HEK293 (cell line): ENCODE data around the gene RNASEH2A.

ENCODE experiments used
- BCL11B ChIP-seq: fragments of 450-650 bp; formaldehyde crosslinking; IDR thresholded peaks from 2 replicates; pipeline ENCODE4 v1.5.1; 2016; ENCODE audit warnings: low read depth, missing biosample characterization, missing genetic modification characterization
- GLIS2 ChIP-seq: fragments of 450-650 bp; formaldehyde crosslinking; IDR thresholded peaks from 2 replicates; pipeline ENCODE4 v1.5.1; 2016; ENCODE audit warnings: missing biosample characterization, missing genetic modification characterization
- KLF7 ChIP-seq: fragments of 450-650 bp; formaldehyde crosslinking; IDR thresholded peaks from 2 replicates; pipeline ENCODE4 v1.5.1; 2016; ENCODE audit warnings: missing biosample characterization, missing genetic modification characterization, borderline replicate concordance
- REPIN1 ChIP-seq: fragments of 450-650 bp; formaldehyde crosslinking; IDR thresholded peaks from 2 replicates; pipeline ENCODE4 v1.5.1; 2017; ENCODE audit warnings: missing biosample characterization, missing genetic modification characterization, low read depth
- SALL2 ChIP-seq: fragments of 450-650 bp; formaldehyde crosslinking; IDR thresholded peaks from 2 replicates; pipeline ENCODE4 v1.5.0; 2017; ENCODE audit warnings: missing biosample characterization, mild to moderate bottlenecking, missing genetic modification characterization, borderline replicate concordance
- ZBTB17 ChIP-seq: fragments of 450-650 bp; formaldehyde crosslinking; IDR thresholded peaks from 2 replicates; pipeline ENCODE4 v1.5.1; 2016; ENCODE audit warnings: missing biosample characterization, missing genetic modification characterization
- ZBTB20 ChIP-seq: fragments of 450-650 bp; formaldehyde crosslinking; IDR thresholded peaks from 2 replicates; pipeline ENCODE4 v1.5.1; 2016; ENCODE audit warnings: missing biosample characterization, missing genetic modification characterization
- ZNF114 ChIP-seq: fragments of 450-650 bp; formaldehyde crosslinking; IDR thresholded peaks from 2 replicates; pipeline ENCODE4 v1.5.0; 2017; ENCODE audit warnings: missing biosample characterization, missing genetic modification characterization
- ZNF501 ChIP-seq: fragments of 450-650 bp; formaldehyde crosslinking; IDR thresholded peaks from 2 replicates; pipeline ENCODE4 v1.5.1; 2016; ENCODE audit warnings: missing biosample characterization, missing genetic modification characterization
- ZNF624 ChIP-seq: fragments of 450-650 bp; formaldehyde crosslinking; IDR thresholded peaks from 2 replicates; pipeline ENCODE4 v1.5.1; 2017; ENCODE audit warnings: missing biosample characterization, missing genetic modification characterization
- ZNF701 ChIP-seq: fragments of 450-650 bp; formaldehyde crosslinking; IDR thresholded peaks from 2 replicates; pipeline ENCODE4 v1.5.1; 2016; ENCODE audit warnings: missing biosample characterization, missing genetic modification characterization
- TF ChIP-seq, protein P1 (sequence below): fragments of 450-650 bp; formaldehyde crosslinking; IDR thresholded peaks from 2 replicates; pipeline ENCODE4 v1.5.1; 2016; ENCODE audit warnings: missing biosample characterization, missing genetic modification characterization
- TF ChIP-seq, protein P2 (sequence below): fragments of 450-650 bp; IDR thresholded peaks from 2 replicates; pipeline ENCODE4 v1.5.1; 2018; ENCODE audit warnings: missing biosample characterization, missing genetic modification characterization
- TF ChIP-seq, protein P3 (sequence below): fragments of 450-650 bp; formaldehyde crosslinking; IDR thresholded peaks from 2 replicates; pipeline ENCODE4 v1.5.1; 2016; ENCODE audit warnings: missing biosample characterization, missing genetic modification characterization
- TF ChIP-seq, protein P4 (sequence below): fragments of 450-650 bp; formaldehyde crosslinking; IDR thresholded peaks from 2 replicates; pipeline ENCODE4 v1.5.1; 2017; ENCODE audit warnings: missing biosample characterization, missing genetic modification characterization
- TF ChIP-seq, protein P5 (sequence below): fragments of 450-650 bp; formaldehyde crosslinking; IDR thresholded peaks from 2 replicates; pipeline ENCODE4 v1.5.1; 2017; ENCODE audit warnings: missing biosample characterization, missing genetic modification characterization
- TF ChIP-seq, protein P6 (sequence below): fragments of 450-650 bp; formaldehyde crosslinking; IDR thresholded peaks from 2 replicates; pipeline ENCODE4 v1.5.1; 2016; ENCODE audit warnings: missing biosample characterization, missing genetic modification characterization, borderline replicate concordance
- TF ChIP-seq, protein P7 (sequence below): fragments of 450-650 bp; formaldehyde crosslinking; IDR thresholded peaks from 2 replicates; pipeline ENCODE4 v1.5.1; 2016; ENCODE audit warnings: missing biosample characterization, missing genetic modification characterization
- TF ChIP-seq, protein P8 (sequence below): fragments of 450-650 bp; formaldehyde crosslinking; IDR thresholded peaks from 2 replicates; pipeline ENCODE4 v1.5.1; 2016; ENCODE audit warnings: missing biosample characterization, missing genetic modification characterization

Gene RNASEH2A

DNA sequence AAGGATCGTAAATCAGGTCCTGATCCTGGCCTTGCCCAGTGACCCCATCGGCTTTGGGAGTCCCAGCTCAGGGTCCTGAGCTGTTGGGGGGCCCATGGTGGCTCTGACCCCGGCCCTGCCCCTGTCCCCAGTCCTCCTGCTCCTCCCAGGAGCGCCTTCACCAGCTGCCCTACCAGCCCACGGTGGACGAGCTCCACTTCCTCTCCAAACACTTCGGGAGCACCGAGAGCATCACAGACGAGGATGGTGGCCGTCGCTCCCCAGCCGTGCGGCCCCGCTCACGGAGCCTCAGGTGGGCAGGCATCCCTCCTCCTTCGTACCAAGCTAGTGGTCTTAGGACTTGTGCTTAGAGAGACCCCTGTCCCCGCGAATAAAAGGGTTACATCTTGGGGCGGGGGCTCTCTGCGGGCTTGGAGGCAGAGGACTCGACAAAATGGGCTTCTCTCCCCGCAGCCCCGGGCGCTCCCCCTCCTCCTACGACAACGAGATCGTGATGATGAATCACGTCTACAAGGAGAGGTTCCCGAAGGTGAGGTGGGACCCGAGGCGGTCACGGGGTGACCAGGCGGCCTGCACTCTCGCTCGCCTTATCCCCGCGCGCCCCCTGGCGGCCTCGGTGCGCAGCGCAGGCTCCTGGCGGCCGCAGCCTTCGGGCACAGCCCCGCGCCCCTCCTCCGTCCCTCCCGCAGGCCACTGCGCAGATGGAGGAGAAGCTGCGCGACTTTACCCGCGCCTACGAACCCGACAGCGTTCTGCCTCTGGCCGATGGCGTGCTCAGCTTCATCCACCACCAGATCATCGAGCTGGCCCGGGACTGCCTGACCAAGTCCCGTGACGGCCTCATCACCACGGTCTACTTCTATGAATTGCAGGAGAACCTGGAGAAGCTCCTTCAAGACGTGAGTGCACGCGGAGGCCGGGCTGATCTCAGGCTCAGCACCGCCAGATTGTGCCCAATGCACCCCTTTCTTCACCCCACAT, 41.1 kb downstream of the RNASEH2A start (continued):
- TF ChIP-seq, protein P1, sequence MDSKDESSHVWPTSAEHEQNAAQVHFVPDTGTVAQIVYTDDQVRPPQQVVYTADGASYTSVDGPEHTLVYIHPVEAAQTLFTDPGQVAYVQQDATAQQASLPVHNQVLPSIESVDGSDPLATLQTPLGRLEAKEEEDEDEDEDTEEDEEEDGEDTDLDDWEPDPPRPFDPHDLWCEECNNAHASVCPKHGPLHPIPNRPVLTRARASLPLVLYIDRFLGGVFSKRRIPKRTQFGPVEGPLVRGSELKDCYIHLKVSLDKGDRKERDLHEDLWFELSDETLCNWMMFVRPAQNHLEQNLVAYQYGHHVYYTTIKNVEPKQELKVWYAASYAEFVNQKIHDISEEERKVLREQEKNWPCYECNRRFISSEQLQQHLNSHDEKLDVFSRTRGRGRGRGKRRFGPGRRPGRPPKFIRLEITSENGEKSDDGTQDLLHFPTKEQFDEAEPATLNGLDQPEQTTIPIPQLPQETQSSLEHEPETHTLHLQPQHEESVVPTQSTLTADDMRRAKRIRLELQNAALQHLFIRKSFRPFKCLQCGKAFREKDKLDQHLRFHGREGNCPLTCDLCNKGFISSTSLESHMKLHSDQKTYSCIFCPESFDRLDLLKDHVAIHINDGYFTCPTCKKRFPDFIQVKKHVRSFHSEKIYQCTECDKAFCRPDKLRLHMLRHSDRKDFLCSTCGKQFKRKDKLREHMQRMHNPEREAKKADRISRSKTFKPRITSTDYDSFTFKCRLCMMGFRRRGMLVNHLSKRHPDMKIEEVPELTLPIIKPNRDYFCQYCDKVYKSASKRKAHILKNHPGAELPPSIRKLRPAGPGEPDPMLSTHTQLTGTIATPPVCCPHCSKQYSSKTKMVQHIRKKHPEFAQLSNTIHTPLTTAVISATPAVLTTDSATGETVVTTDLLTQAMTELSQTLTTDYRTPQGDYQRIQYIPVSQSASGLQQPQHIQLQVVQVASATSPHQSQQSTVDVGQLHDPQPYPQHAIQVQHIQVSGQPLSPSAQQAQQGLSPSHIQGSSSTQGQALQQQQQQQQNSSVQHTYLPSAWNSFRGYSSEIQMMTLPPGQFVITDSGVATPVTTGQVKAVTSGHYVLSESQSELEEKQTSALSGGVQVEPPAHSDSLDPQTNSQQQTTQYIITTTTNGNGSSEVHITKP (tag by site-specific recombination): no peak; the same call in 1 of the 2 replicates
- TF ChIP-seq, protein P2, sequence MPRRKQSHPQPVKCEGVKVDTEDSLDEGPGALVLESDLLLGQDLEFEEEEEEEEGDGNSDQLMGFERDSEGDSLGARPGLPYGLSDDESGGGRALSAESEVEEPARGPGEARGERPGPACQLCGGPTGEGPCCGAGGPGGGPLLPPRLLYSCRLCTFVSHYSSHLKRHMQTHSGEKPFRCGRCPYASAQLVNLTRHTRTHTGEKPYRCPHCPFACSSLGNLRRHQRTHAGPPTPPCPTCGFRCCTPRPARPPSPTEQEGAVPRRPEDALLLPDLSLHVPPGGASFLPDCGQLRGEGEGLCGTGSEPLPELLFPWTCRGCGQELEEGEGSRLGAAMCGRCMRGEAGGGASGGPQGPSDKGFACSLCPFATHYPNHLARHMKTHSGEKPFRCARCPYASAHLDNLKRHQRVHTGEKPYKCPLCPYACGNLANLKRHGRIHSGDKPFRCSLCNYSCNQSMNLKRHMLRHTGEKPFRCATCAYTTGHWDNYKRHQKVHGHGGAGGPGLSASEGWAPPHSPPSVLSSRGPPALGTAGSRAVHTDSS (tag by site-specific recombination): no peak
- TF ChIP-seq, protein P3, sequence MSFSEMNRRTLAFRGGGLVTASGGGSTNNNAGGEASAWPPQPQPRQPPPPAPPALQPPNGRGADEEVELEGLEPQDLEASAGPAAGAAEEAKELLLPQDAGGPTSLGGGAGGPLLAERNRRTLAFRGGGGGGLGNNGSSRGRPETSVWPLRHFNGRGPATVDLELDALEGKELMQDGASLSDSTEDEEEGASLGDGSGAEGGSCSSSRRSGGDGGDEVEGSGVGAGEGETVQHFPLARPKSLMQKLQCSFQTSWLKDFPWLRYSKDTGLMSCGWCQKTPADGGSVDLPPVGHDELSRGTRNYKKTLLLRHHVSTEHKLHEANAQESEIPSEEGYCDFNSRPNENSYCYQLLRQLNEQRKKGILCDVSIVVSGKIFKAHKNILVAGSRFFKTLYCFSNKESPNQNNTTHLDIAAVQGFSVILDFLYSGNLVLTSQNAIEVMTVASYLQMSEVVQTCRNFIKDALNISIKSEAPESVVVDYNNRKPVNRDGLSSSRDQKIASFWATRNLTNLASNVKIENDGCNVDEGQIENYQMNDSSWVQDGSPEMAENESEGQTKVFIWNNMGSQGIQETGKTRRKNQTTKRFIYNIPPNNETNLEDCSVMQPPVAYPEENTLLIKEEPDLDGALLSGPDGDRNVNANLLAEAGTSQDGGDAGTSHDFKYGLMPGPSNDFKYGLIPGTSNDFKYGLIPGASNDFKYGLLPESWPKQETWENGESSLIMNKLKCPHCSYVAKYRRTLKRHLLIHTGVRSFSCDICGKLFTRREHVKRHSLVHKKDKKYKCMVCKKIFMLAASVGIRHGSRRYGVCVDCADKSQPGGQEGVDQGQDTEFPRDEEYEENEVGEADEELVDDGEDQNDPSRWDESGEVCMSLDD (tag by site-specific recombination): peak; percentile 58; the same call in 1 of the 2 replicates
- TF ChIP-seq ZBTB20: no peak
- TF ChIP-seq, protein P4, sequence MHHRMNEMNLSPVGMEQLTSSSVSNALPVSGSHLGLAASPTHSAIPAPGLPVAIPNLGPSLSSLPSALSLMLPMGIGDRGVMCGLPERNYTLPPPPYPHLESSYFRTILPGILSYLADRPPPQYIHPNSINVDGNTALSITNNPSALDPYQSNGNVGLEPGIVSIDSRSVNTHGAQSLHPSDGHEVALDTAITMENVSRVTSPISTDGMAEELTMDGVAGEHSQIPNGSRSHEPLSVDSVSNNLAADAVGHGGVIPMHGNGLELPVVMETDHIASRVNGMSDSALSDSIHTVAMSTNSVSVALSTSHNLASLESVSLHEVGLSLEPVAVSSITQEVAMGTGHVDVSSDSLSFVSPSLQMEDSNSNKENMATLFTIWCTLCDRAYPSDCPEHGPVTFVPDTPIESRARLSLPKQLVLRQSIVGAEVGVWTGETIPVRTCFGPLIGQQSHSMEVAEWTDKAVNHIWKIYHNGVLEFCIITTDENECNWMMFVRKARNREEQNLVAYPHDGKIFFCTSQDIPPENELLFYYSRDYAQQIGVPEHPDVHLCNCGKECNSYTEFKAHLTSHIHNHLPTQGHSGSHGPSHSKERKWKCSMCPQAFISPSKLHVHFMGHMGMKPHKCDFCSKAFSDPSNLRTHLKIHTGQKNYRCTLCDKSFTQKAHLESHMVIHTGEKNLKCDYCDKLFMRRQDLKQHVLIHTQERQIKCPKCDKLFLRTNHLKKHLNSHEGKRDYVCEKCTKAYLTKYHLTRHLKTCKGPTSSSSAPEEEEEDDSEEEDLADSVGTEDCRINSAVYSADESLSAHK (tag by site-specific recombination): no peak
- TF ChIP-seq, protein P5, sequence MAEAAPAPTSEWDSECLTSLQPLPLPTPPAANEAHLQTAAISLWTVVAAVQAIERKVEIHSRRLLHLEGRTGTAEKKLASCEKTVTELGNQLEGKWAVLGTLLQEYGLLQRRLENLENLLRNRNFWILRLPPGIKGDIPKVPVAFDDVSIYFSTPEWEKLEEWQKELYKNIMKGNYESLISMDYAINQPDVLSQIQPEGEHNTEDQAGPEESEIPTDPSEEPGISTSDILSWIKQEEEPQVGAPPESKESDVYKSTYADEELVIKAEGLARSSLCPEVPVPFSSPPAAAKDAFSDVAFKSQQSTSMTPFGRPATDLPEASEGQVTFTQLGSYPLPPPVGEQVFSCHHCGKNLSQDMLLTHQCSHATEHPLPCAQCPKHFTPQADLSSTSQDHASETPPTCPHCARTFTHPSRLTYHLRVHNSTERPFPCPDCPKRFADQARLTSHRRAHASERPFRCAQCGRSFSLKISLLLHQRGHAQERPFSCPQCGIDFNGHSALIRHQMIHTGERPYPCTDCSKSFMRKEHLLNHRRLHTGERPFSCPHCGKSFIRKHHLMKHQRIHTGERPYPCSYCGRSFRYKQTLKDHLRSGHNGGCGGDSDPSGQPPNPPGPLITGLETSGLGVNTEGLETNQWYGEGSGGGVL (tag by site-specific recombination): peak; percentile 42; the same call in 1 of the 2 replicates
- TF ChIP-seq, protein P6, sequence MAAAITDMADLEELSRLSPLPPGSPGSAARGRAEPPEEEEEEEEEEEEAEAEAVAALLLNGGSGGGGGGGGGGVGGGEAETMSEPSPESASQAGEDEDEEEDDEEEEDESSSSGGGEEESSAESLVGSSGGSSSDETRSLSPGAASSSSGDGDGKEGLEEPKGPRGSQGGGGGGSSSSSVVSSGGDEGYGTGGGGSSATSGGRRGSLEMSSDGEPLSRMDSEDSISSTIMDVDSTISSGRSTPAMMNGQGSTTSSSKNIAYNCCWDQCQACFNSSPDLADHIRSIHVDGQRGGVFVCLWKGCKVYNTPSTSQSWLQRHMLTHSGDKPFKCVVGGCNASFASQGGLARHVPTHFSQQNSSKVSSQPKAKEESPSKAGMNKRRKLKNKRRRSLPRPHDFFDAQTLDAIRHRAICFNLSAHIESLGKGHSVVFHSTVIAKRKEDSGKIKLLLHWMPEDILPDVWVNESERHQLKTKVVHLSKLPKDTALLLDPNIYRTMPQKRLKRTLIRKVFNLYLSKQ (tag by site-specific recombination): no peak
- TF ChIP-seq ZNF624 (tag by site-specific recombination): no peak
- no peak for TF ChIP-seq GLIS2
- no peak for TF ChIP-seq KLF7 (tag by site-specific recombination)
- no peak for TF ChIP-seq REPIN1 (tag by site-specific recombination)
- TF ChIP-seq BCL11B (tag by site-specific recombination): peak; percentile 47; the same call in 1 of the 2 replicates
- TF ChIP-seq, protein P7, sequence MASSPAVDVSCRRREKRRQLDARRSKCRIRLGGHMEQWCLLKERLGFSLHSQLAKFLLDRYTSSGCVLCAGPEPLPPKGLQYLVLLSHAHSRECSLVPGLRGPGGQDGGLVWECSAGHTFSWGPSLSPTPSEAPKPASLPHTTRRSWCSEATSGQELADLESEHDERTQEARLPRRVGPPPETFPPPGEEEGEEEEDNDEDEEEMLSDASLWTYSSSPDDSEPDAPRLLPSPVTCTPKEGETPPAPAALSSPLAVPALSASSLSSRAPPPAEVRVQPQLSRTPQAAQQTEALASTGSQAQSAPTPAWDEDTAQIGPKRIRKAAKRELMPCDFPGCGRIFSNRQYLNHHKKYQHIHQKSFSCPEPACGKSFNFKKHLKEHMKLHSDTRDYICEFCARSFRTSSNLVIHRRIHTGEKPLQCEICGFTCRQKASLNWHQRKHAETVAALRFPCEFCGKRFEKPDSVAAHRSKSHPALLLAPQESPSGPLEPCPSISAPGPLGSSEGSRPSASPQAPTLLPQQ: peak; percentile 97
- peak; percentile 72 for TF ChIP-seq ZBTB17 (tag by site-specific recombination)
- TF ChIP-seq SALL2 (tag by site-specific recombination): no peak
- TF ChIP-seq ZNF501 (tag by site-specific recombination): peak; percentile 26; the same call in 1 of the 2 replicates
- no peak for TF ChIP-seq ZNF701
- TF ChIP-seq, protein P8, sequence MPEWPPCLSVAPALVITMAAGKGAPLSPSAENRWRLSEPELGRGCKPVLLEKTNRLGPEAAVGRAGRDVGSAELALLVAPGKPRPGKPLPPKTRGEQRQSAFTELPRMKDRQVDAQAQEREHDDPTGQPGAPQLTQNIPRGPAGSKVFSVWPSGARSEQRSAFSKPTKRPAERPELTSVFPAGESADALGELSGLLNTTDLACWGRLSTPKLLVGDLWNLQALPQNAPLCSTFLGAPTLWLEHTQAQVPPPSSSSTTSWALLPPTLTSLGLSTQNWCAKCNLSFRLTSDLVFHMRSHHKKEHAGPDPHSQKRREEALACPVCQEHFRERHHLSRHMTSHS (tag by site-specific recombination): no peak
- TF ChIP-seq ZNF114: no peak
